Duodenal mucosa (tissue), 2 donors: ENCODE results near the gene TCF20.
A peak's percentile ranks its signal among the peaks of the same experiment; 100 is the strongest.

Experiments used
- H3K27ac ChIP-seq: one replicate; pipeline ENCODE4 v1.7.0; 2013; ENCODE audit warnings: low read depth, low read length
- H3K27me3 ChIP-seq, 2 donors: one replicate each; pipeline ENCODE4 v1.7.0; 2013; ENCODE audit warnings: low read length in 2 of 2, control low read depth in 1 of 2; ENCODE audit not compliant: insufficient read depth in 2 of 2, control insufficient read depth in 1 of 2
- H3K36me3 ChIP-seq, 2 donors: one replicate each; pipeline ENCODE4 v1.7.0; 2013; ENCODE audit warnings: low read length in 2 of 2, control low read depth in 1 of 2; ENCODE audit not compliant: insufficient read depth in 2 of 2, control insufficient read depth in 1 of 2
- H3K4me1 ChIP-seq, 2 donors: one replicate each; pipeline ENCODE4 v1.7.0; 2013; ENCODE audit warnings: low read length in 2 of 2, control low read depth in 1 of 2; ENCODE audit not compliant: insufficient read depth in 2 of 2, control insufficient read depth in 1 of 2
- H3K4me3 ChIP-seq, 2 donors: one replicate each; pipeline ENCODE4 v1.7.0; 2013; ENCODE audit warnings: low read length in 2 of 2, low read depth in 1 of 2
- H3K9ac ChIP-seq, 2 donors: one replicate each; pipeline ENCODE4 v1.7.0; 2013; ENCODE audit warnings: low read length in 2 of 2, low read depth in 1 of 2
- H3K9me3 ChIP-seq, 2 donors: one replicate each; pipeline ENCODE4 v1.7.0; 2013; ENCODE audit warnings: low read length in 2 of 2, control low read depth in 1 of 2; ENCODE audit not compliant: control insufficient read depth in 1 of 2

The TCF20 gene

GRCh38 chr22:42282252-42282942 lies 11.9 kb upstream of the TCF20 start:
- H3K9me3 ChIP-seq = no peaks in the 10 kb centered on the region
- peaks cover 8 to 10% of the 10 kb centered on the region in 2 donors for H3K27me3 ChIP-seq
- no peak overlapping the region for H3K4me3 ChIP-seq
- H3K4me1 ChIP-seq = peaks cover 37 to 52% of the 10 kb centered on the region in 2 donors
- H3K36me3 ChIP-seq = no peaks in the 10 kb centered on the region
- H3K9ac ChIP-seq = peak overlapping the region in 1 of 2 donors; percentile 43
- H3K27ac ChIP-seq = no peak overlapping the region

- H3K36me3 ChIP-seq = no peaks in the 10 kb centered on the region
- peaks cover 37 to 52% of the 10 kb centered on the region in 2 donors for H3K4me1 ChIP-seq
- peaks cover 8 to 10% of the 10 kb centered on the region in 2 donors for H3K27me3 ChIP-seq
- no peak overlapping the region for H3K27ac ChIP-seq
- H3K9ac ChIP-seq = peak overlapping the region in 1 of 2 donors; percentile 43
- no peak overlapping the region for H3K4me3 ChIP-seq
- no peaks in the 10 kb centered on the region for H3K9me3 ChIP-seq
Measured at GRCh38 chr22:42281706-42282251, 11.3 kb upstream of the TCF20 start.

- Histone ChIP-seq H3K27ac (no peak overlapping the region), H3K4me3 (no peak overlapping the region), H3K4me1 (peaks cover 37 to 51% of the 10 kb centered on the region in 2 donors), H3K9me3 (no peaks in the 10 kb centered on the region), H3K36me3 (no peaks in the 10 kb centered on the region), H3K9ac (no peak overlapping the region), H3K27me3 (peaks cover 8 to 10% of the 10 kb centered on the region in 2 donors)
Measured at GRCh38 chr22:42281284-42281683, 10.8 kb upstream of the TCF20 start.

GRCh38 chr22:42280836-42281235 lies 10.4 kb upstream of the TCF20 start:
- peaks cover 8 to 10% of the 10 kb centered on the region in 2 donors for H3K27me3 ChIP-seq
- no peak overlapping the region for H3K4me3 ChIP-seq
- H3K9ac ChIP-seq = no peak overlapping the region

GRCh38 chr22:42280140-42280539 lies 9.7 kb upstream of the TCF20 start:
- Histone ChIP-seq H3K4me1 (peaks cover 33 to 46% of the 10 kb centered on the region in 2 donors), H3K4me3 (no peak overlapping the region), H3K27me3 (peaks cover 6 to 10% of the 10 kb centered on the region in 2 donors), H3K27ac (no peak overlapping the region), H3K9ac (no peak overlapping the region), H3K36me3 (no peaks in the 10 kb centered on the region), H3K9me3 (no peaks in the 10 kb centered on the region)

More at GRCh38 chr22:42280836-42281235, 10.4 kb upstream of the TCF20 start:
- H3K9me3 ChIP-seq = no peaks in the 10 kb centered on the region
- H3K36me3 ChIP-seq = no peaks in the 10 kb centered on the region
- H3K27ac ChIP-seq = no peak overlapping the region
- peaks cover 34 to 47% of the 10 kb centered on the region in 2 donors for H3K4me1 ChIP-seq

- H3K36me3 ChIP-seq = no peaks in the 10 kb centered on the region
Measured at GRCh38 chr22:42279425-42280020, 9.1 kb upstream of the TCF20 start.

GRCh38 chr22:42277988-42278776 lies 7.7 kb upstream of the TCF20 start:
- H3K4me1 ChIP-seq = peaks cover 25 to 38% of the 10 kb centered on the region in 2 donors
- H3K9ac ChIP-seq = no peak overlapping the region

More at GRCh38 chr22:42279425-42280020, 9.1 kb upstream of the TCF20 start:
- Histone ChIP-seq H3K9ac (no peak overlapping the region), H3K9me3 (no peaks in the 10 kb centered on the region), H3K27ac (no peak overlapping the region), H3K27me3 (peaks cover 5 to 9% of the 10 kb centered on the region in 2 donors), H3K4me3 (no peak overlapping the region), H3K4me1 (peaks cover 32 to 46% of the 10 kb centered on the region in 2 donors)

GRCh38 chr22:42277232-42277753 lies 6.8 kb upstream of the TCF20 start:
- H3K27me3 ChIP-seq = no peaks in the 10 kb centered on the region
- H3K36me3 ChIP-seq = no peaks in the 10 kb centered on the region
- H3K4me1 ChIP-seq = peaks cover 22 to 32% of the 10 kb centered on the region in 2 donors
- H3K9me3 ChIP-seq = no peaks in the 10 kb centered on the region
- H3K4me3 ChIP-seq = no peak overlapping the region
- H3K9ac ChIP-seq = no peak overlapping the region
- H3K27ac ChIP-seq = no peak overlapping the region

More at GRCh38 chr22:42277988-42278776, 7.7 kb upstream of the TCF20 start:
- Histone ChIP-seq H3K27me3 (no peaks in the 10 kb centered on the region), H3K9me3 (no peaks in the 10 kb centered on the region), H3K36me3 (no peaks in the 10 kb centered on the region), H3K4me3 (no peak overlapping the region), H3K27ac (no peak overlapping the region)

- H3K36me3 ChIP-seq = no peaks in the 10 kb centered on the region
- H3K27me3 ChIP-seq = no peaks in the 10 kb centered on the region
- H3K4me1 ChIP-seq = peaks cover 27 to 36% of the 10 kb centered on the region in 2 donors
- H3K9ac ChIP-seq = no peak overlapping the region
- H3K27ac ChIP-seq = no peak overlapping the region
- H3K4me3 ChIP-seq = no peak overlapping the region
- H3K9me3 ChIP-seq = no peaks in the 10 kb centered on the region
Measured at GRCh38 chr22:42275970-42276369, 5.5 kb upstream of the TCF20 start.
